ENCODE results near the gene TCF20. TPM values are rescaled to one million over a fixed set of nuclear protein-coding genes. Genes with fewer than 3 reads are reported as not detected.

The TCF20 gene
- total RNA-seq, 1 experiment from 2014 or later: 23.5 TPM

DNA sequence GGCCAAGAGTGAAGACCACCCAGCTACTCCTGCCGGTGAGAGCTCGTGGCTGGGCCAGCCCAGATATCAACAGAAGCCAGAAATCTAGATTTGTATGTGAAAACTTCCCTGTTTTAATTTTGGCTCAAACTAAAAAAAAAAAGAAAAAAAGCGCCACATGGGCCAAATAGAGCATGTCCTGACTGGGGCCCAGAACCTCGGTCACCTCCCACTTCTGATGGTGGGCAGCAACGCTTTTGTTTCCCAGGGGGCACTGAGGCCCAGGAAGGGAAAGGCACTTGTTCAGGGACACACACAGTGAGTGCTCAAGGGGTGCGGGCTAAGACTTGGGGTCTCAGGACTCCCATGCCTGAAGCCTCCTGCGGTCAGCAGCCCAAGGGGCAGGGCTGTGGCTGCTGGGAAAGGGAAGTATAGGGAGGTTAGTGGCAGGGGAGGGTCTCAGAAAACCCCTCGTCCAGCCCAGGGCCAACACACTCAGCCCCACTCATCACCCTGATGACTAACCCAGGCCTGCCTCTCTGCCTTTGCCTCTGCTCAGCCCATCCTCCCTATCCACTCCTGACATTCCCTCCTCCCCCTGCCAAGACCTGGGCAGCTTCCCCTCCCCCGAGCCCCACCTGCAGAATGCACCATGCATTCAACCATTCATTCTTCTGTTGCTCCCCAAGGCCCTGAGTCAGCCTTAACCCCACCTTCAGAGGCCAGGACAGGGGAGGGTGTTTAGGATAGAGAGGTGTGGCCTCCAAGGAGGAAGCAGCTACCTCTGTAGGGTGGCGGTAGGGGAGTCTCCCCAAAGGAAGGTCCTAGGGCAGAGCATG is 30.0 kb upstream of the TCF20 start:
- no peak for DNase-seq (ENCODE audit: low spot score)

GRCh38 chr22:42299586-42300258 is 29.3 kb upstream of the TCF20 start:
- no peak for DNase-seq (ENCODE audit: low spot score)

DNA sequence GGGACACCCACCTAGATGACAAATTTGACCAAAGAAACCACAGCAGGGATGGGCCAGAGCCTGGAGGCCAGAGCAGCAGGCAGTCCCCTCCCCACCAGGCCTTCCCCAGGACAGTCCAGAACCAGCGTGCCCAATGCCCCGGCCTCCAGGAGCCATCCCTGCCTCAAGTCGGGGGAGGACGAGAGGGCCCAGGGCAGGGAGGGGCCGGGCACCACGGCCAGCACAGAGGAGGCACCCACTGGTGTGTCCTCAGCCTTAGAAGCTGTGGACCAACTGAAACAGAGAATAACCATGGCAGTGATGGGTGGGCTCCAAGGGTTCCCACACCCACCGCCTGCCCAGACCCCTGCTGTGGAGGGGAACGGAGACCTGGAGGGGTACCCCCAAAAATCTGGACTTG is 28.3 kb upstream of the TCF20 start:
- DNase-seq (ENCODE audit: low spot score): no peak

DNA sequence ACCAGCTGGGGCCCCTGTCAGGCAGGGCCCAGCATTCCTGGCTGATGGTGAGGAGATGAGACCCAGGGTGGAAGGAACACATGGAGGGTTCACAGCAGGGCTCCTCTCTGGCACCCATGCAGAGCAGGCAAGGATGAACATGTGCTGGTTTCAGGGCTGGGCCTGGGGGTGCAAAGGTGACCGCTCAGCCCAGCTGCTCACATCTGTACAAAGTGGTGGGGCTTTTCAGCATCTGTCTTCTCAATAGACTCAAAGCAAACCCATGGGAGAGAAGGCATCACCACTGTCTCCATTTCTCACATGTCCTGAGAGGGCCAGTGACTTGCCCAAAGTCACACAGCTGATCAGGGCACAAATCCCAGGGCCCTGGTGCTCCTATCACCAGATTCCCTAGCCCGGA is 27.3 kb upstream of the TCF20 start:
- DNase-seq (ENCODE audit: low spot score): no peak

DNA sequence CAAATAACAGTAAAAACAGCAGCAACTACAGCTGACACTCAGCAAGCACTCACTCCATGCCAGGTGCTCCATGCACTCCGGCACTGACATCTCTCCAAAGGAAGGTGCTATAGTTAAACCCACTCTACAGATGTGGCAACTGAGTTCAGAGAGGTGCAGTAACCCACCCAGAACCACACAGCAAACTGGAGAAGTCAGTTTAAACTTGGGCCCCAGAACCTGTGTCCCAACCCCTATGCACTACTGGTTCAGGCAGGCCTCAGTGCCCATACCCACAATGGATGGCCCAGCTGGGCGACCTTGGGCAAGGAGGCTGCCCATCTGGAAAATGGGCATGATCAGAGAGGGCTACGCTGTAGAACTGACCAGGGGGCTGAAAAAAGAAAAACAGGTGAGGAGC is 26.4 kb upstream of the TCF20 start:
- no peak for DNase-seq (ENCODE audit: low spot score)

DNA sequence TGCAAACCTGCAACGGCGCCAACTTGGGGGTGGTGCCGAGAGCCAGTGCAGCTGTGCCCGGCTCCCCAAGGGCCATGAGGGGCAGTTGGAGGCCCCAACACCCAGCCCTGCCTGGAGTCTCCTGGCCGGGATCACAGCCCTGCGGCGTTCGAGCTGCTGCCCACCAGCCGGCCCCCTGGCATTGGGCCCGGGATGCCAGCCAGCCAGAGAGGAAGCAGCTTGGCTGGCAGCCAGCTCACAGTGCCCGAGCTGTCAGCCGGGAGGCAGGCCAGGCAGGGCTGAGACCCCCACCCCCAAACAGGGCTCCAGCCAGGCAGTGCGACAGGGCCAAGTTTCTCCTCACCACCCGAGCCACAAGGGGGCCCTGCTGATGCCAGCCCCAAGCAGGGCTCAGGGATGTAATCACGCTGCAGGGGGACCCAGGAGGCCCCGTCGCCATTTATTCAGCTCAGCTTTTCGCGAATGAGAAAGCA is 26.0 kb upstream of the TCF20 start:
- DNase-seq (ENCODE audit: low spot score): peak; percentile 25

GRCh38 chr22:42294034-42294985 is 23.9 kb upstream of the TCF20 start:
- no peak for DNase-seq (ENCODE audit: low spot score)

DNA sequence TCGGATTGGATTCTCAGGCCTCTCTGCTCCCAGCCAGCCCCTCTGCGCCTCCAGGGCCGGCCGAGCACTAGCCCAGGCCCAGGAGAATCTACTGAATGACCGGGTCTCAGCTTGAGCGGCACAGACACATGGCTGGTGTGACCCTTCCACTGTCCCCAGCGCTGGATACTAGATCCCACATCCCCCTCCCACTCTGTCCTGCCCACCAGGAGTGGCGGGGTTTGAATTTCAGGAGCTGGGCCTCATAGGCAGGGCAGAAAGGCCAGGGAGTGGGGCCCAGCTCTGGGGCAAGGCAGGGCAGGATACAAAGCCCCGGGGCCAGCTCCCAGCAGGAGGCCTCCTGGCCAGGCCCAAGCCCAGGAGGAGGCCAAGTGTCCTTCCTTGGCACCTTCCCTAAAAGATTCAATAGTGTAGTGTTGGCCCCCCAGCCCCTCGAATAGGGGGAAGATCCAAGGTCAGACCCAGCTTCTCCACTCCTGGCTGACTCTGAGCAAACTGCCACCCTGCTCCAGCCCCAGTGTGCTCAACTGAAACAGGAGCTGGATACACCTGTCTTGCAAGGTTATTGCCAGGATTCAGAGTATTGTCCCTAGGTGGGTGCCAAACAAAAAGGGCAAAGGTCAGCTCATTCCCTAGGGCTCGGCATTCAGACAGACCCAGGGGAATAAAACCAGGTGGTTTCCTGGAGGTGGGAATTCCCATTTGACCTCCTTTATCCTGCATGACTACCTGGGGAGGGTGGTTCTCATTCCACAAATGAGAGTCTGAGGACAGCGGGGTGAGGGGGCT is 22.5 kb upstream of the TCF20 start:
- DNase-seq (ENCODE audit: low spot score): no peak

- DNase-seq (ENCODE audit: low spot score): no peak
Observed at GRCh38 chr22:42291287-42291686, 20.8 kb upstream of the TCF20 start.

GRCh38 chr22:42289671-42290541 is 19.5 kb upstream of the TCF20 start:
- no peak for DNase-seq (ENCODE audit: low spot score)

DNA sequence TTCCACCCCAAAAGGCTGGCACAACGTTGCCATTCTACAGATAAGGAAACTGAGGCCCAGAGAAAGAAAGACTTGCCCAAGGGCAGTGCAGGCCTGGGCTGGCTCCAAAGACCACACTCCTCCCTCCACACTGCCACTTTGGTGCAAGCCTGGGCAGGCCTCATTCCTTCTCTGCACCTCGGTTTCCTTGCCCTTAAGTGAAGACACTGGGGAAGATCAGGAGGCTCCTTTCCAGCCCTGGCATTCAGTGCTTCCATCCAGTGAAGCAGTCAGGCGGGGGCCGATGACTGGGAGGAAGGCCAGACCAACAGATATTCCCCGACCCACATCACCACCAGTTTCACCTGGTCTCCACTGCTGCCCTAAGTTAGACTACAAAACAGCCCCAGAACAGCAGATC is 18.3 kb upstream of the TCF20 start:
- DNase-seq (ENCODE audit: low spot score): no peak

- no peak for DNase-seq (ENCODE audit: low spot score)
Observed at GRCh38 chr22:42287174-42287890, 16.9 kb upstream of the TCF20 start.

- DNase-seq (ENCODE audit: low spot score): no peak
Observed at GRCh38 chr22:42286205-42286604, 15.8 kb upstream of the TCF20 start.

- DNase-seq (ENCODE audit: low spot score): no peak
Observed at GRCh38 chr22:42285604-42286003, 15.2 kb upstream of the TCF20 start.

- DNase-seq (ENCODE audit: low spot score): no peak
Observed at GRCh38 chr22:42284643-42285181, 14.3 kb upstream of the TCF20 start.

- DNase-seq (ENCODE audit: low spot score): no peak
Observed at GRCh38 chr22:42284202-42284591, 13.7 kb upstream of the TCF20 start.

DNA sequence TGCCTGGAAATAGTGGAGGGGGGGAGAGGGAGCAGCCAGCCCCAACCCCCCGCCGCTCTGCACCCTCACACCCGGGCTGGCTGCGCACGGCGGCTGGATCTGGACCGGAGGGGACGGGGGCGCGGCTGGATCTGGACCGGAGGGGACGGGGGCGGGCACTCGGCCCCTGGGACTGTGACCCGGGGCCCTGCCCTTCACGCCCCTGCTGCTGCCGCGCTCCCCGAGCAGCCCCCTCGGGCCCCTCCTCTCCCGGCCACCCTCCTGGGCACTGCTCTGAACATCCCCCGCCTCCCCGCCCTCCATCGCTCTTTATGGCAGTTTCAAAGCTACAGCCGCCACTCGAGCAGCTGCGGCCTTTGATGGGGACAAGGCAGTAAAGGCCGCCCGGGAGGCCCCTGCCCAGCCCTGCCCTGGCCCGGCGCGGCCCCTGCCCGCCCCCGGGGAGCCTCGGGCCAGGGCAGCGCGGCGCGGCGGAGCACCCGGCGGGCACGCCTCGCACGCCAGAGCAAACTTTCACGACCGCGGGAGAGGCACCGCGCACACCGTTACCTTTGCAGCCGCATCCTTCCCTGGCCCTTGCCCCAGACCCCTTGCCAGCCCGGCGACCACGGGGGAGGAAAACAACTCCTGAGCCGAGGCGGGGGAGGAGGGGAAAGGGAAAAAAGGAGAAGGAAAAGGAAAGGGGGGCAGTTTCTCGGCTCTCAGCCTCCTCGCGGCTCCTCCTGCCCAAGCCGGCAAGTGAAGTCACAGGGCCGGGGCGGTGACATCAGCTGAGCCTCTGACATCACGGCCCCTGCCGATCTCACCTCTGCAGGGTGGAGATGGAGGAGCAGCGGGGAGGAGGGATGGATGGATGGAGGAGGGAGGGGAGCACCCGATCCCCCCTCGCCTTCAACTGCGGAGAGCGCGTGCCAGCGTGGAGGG is 13.1 kb upstream of the TCF20 start:
- no peak for DNase-seq (ENCODE audit: low spot score)

DNA sequence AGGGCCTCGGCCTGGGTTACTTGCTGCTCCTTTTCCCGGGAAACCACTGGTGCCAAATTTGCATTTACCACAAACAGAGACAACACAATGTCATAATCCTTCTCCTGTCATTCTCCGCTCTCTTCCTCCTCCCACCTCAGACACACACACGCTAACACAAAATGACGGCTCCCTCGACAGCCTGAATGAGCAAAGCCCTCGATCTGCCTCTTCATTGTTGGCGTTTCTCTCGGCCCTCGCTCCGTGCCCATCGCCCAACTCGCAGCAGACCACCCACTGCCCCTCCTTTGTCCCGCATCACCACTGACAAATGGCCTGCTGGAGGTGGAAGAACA is 12.5 kb upstream of the TCF20 start:
- DNase-seq (ENCODE audit: low spot score): no peak
